ENCODE results near the gene HNRNPK. TPM values are rescaled to one million over a fixed set of nuclear protein-coding genes. Genes with fewer than 3 reads are reported as not detected.

The HNRNPK gene
- total RNA-seq, 1 experiment from 2014 or later = 485 TPM

DNA sequence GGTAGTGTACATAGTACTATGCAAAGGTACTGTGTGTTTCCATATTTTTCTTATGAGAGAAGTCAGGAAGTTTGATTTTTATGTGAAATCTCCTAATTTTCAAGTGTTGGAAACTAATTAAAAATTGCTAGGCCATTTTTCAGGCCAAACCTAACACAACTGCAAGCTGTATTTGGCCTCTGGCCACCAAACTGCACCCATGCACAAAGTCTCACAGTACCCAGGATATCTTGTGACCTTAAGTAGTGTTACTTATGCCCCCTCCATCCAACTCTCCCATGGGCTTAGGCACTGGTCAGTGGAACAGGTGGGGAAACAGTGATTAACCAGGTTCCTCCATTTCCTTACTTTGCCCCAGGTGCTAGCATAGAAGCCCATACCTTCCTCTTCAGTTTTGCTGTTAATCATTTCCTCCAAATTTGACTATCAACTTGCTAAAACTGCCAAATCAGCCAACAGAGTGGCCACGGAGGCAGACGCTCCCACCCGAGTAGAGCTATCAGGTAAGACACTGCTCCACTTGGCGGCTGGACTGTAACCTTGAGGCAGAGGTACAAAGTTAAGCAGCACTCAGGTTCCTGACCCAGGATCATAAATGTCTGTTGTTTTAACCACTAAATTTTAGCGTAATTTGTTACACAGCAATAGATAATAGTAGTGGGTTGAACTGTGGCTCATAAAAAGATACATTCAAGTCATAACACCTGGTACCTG is 39.3 kb downstream of the HNRNPK start:
- POLR2A ChIA-PET = no interaction called here
- H3K9me3 ChIP-seq = no peaks in the 10 kb centered on the region
- Mint-ChIP-seq H3K9me3 (ENCODE audit: unreplicated experiment) (no peaks in the 10 kb centered on the region), H3K36me3 (ENCODE audit: insufficient read depth, unreplicated experiment) (peaks cover 37% of the 10 kb centered on the region), H3K4me1 (ENCODE audit: low read depth, unreplicated experiment) (no peaks in the 10 kb centered on the region), H3K27me3 (ENCODE audit: insufficient read depth, unreplicated experiment) (no peaks in the 10 kb centered on the region), H3K27ac (ENCODE audit: unreplicated experiment) (no peak overlapping the region), H3K4me3 (ENCODE audit: unreplicated experiment) (no peak overlapping the region)
- DNase-seq = no peak
- no peaks in the 10 kb centered on the region for H3K36me3 ChIP-seq (ENCODE audit: control insufficient read depth, insufficient read depth, low read length)
- TF ChIP-seq, protein P1, sequence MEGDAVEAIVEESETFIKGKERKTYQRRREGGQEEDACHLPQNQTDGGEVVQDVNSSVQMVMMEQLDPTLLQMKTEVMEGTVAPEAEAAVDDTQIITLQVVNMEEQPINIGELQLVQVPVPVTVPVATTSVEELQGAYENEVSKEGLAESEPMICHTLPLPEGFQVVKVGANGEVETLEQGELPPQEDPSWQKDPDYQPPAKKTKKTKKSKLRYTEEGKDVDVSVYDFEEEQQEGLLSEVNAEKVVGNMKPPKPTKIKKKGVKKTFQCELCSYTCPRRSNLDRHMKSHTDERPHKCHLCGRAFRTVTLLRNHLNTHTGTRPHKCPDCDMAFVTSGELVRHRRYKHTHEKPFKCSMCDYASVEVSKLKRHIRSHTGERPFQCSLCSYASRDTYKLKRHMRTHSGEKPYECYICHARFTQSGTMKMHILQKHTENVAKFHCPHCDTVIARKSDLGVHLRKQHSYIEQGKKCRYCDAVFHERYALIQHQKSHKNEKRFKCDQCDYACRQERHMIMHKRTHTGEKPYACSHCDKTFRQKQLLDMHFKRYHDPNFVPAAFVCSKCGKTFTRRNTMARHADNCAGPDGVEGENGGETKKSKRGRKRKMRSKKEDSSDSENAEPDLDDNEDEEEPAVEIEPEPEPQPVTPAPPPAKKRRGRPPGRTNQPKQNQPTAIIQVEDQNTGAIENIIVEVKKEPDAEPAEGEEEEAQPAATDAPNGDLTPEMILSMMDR (IDR thresholded peaks at IDR 0.05; ENCODE audit: insufficient read depth in 1 of 2, low read depth in 1 of 2, low read length in 1 of 2, severe bottlenecking in 1 of 2, unreplicated experiment in 1 of 2) = no peak
- BruUV-seq (replicated peaks) = no TSS peak
- CTCF ChIA-PET = interaction anchor here (0.5 kb wide), 1 partner anchor 319 kb away, joined by 3 read pairs; no protein-coding TSS in a partner anchor
- H3K4me3 ChIP-seq (ENCODE audit: low read depth, low read length) = no peak overlapping the region
- no peaks in the 10 kb centered on the region for H3K27me3 ChIP-seq (replicated peaks; ENCODE audit: control insufficient read depth, insufficient read depth, low read length)
- no peaks in the 10 kb centered on the region for H3K4me1 ChIP-seq
- intact Hi-C loops (cut with micrococcal nuclease; ENCODE audit: unreplicated experiment) = no loop called here

DNA sequence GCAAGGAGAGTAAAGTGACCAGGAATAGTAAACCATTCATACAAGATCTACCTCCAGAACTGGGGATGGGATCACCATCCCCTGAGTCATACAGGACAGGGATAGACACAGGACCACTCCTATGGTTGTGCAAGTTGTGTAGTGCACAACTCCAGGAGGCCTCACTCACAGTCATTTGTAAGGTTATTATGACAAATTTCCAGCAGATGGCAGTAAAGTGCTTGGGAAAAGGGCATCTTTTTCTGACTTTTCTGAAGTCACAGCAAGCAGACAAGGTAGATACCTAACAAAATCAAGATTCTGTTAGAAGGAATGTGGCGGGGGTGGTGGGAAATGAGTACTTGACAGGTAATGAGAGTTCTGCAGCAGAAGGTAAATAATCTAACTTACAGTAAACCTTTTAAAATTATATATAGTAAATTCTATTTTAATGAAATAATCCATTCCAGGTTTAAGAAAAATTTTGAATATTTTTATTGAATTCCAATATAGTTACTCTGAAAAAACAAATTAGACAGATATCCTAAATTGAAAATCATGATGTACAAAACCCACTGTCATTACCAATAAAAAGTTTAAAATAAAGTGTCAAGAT is 42.1 kb downstream of the HNRNPK start:
- BruUV-seq (replicated peaks) = no TSS peak
- no peak overlapping the region for H3K27ac Mint-ChIP-seq (ENCODE audit: unreplicated experiment)
- POLR2A ChIA-PET = no interaction called here
- no peak overlapping the region for H3K4me3 Mint-ChIP-seq (ENCODE audit: unreplicated experiment)
- no peak overlapping the region for H3K4me3 ChIP-seq (ENCODE audit: low read depth, low read length)
- H3K36me3 ChIP-seq (ENCODE audit: control insufficient read depth, insufficient read depth, low read length) = no peaks in the 10 kb centered on the region
- intact Hi-C loops (cut with micrococcal nuclease; ENCODE audit: unreplicated experiment) = loop anchor here (1.0 kb wide), 3 partner anchors 235 to 377 kb away; no protein-coding TSS in a partner anchor
- no peaks in the 10 kb centered on the region for H3K27me3 Mint-ChIP-seq (ENCODE audit: insufficient read depth, unreplicated experiment)
- no peaks in the 10 kb centered on the region for H3K4me1 Mint-ChIP-seq (ENCODE audit: low read depth, unreplicated experiment)
- no peaks in the 10 kb centered on the region for H3K27me3 ChIP-seq (replicated peaks; ENCODE audit: control insufficient read depth, insufficient read depth, low read length)
- no peaks in the 10 kb centered on the region for H3K4me1 ChIP-seq
- CTCF ChIA-PET = no interaction called here
- TF ChIP-seq, protein P1 (IDR thresholded peaks at IDR 0.05; ENCODE audit: insufficient read depth in 1 of 2, low read depth in 1 of 2, low read length in 1 of 2, severe bottlenecking in 1 of 2, unreplicated experiment in 1 of 2) = peak in 1 of 2 experiments; percentile 48
- no peaks in the 10 kb centered on the region for H3K9me3 Mint-ChIP-seq (ENCODE audit: unreplicated experiment)
- peaks cover 22% of the 10 kb centered on the region for H3K36me3 Mint-ChIP-seq (ENCODE audit: insufficient read depth, unreplicated experiment)
- no peaks in the 10 kb centered on the region for H3K9me3 ChIP-seq
- peak in 1 of 2 experiments; percentile 55 for DNase-seq

DNA sequence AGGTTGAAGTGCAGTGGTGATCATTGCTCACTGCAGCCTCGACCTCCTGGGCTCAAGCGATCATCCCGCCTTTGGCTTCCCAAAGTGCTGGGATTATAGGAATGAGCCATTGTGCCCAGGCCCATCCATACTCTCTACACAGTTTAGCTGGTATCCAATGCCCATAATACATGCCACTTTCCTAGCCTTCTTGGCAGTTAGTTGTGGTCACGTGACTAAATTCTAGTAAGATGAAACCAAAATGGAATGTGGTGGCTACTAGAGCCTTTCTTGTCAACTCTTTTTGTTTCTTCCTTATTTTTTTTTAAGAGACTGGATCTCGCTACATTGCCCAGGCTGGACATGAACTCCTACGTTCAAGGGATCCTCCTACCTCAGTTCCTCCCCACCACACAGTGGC is 43.5 kb downstream of the HNRNPK start:
- Histone ChIP-seq H3K9me3 (no peaks in the 10 kb centered on the region), H3K4me3 (ENCODE audit: low read depth, low read length) (no peak overlapping the region), H3K27me3 (replicated peaks; ENCODE audit: control insufficient read depth, insufficient read depth, low read length) (no peaks in the 10 kb centered on the region), H3K36me3 (ENCODE audit: control insufficient read depth, insufficient read depth, low read length) (no peaks in the 10 kb centered on the region), H3K4me1 (no peaks in the 10 kb centered on the region)
- BruUV-seq (replicated peaks) = no TSS peak
- no peaks in the 10 kb centered on the region for H3K27me3 Mint-ChIP-seq (ENCODE audit: insufficient read depth, unreplicated experiment)
- ChIA-PET CTCF (no interaction called here), POLR2A (no interaction called here)
- peaks cover 9% of the 10 kb centered on the region for H3K36me3 Mint-ChIP-seq (ENCODE audit: insufficient read depth, unreplicated experiment)
- intact Hi-C loops (cut with micrococcal nuclease; ENCODE audit: unreplicated experiment) = no loop called here
- no peak overlapping the region for H3K27ac Mint-ChIP-seq (ENCODE audit: unreplicated experiment)
- no peaks in the 10 kb centered on the region for H3K4me1 Mint-ChIP-seq (ENCODE audit: low read depth, unreplicated experiment)
- no peaks in the 10 kb centered on the region for H3K9me3 Mint-ChIP-seq (ENCODE audit: unreplicated experiment)
- TF ChIP-seq, protein P1 (IDR thresholded peaks at IDR 0.05; ENCODE audit: insufficient read depth in 1 of 2, low read depth in 1 of 2, low read length in 1 of 2, severe bottlenecking in 1 of 2, unreplicated experiment in 1 of 2) = no peak
- no peak for DNase-seq
- H3K4me3 Mint-ChIP-seq (ENCODE audit: unreplicated experiment) = no peak overlapping the region

Data from Caco-2 (cell line).